LNCaP clone FGC (cell line): Measurements from ENCODE around the gene CFAP57.

ENCODE experiments used
- DNase-seq: peaks from one replicate; pipeline ENCODE4 v3.0.0-alpha.2; 2011; ENCODE audit warnings: low read depth
- H3K4me3 ChIP-seq: 2 replicates; pipeline ENCODE4 v1.5.1; 2011; ENCODE audit warnings: mild to moderate bottlenecking, low read depth, low read length, control low read depth
- TF ChIP-seq, protein P1 (sequence below): IDR thresholded peaks from 2 replicates; pipeline ENCODE4 v1.5.1; 2012; ENCODE audit warnings: mild to moderate bottlenecking; ENCODE audit not compliant: control insufficient read depth, insufficient read depth; ENCODE audit errors: extremely low read depth

The CFAP57 gene

GRCh38 chr1:43303471-43304313 lies 131.6 kb downstream of the CFAP57 start:
- H3K4me3 ChIP-seq = no peak overlapping the region
- no peak for DNase-seq
- TF ChIP-seq, protein P1, sequence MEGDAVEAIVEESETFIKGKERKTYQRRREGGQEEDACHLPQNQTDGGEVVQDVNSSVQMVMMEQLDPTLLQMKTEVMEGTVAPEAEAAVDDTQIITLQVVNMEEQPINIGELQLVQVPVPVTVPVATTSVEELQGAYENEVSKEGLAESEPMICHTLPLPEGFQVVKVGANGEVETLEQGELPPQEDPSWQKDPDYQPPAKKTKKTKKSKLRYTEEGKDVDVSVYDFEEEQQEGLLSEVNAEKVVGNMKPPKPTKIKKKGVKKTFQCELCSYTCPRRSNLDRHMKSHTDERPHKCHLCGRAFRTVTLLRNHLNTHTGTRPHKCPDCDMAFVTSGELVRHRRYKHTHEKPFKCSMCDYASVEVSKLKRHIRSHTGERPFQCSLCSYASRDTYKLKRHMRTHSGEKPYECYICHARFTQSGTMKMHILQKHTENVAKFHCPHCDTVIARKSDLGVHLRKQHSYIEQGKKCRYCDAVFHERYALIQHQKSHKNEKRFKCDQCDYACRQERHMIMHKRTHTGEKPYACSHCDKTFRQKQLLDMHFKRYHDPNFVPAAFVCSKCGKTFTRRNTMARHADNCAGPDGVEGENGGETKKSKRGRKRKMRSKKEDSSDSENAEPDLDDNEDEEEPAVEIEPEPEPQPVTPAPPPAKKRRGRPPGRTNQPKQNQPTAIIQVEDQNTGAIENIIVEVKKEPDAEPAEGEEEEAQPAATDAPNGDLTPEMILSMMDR = no peak
